ENCODE measurements around the gene MGAT3. TPM values are rescaled to one million over a fixed set of nuclear protein-coding genes. Genes with fewer than 3 reads are reported as not detected.

The MGAT3 gene
- total RNA-seq, 1 experiment from 2014 or later, result 0.20 TPM

DNA sequence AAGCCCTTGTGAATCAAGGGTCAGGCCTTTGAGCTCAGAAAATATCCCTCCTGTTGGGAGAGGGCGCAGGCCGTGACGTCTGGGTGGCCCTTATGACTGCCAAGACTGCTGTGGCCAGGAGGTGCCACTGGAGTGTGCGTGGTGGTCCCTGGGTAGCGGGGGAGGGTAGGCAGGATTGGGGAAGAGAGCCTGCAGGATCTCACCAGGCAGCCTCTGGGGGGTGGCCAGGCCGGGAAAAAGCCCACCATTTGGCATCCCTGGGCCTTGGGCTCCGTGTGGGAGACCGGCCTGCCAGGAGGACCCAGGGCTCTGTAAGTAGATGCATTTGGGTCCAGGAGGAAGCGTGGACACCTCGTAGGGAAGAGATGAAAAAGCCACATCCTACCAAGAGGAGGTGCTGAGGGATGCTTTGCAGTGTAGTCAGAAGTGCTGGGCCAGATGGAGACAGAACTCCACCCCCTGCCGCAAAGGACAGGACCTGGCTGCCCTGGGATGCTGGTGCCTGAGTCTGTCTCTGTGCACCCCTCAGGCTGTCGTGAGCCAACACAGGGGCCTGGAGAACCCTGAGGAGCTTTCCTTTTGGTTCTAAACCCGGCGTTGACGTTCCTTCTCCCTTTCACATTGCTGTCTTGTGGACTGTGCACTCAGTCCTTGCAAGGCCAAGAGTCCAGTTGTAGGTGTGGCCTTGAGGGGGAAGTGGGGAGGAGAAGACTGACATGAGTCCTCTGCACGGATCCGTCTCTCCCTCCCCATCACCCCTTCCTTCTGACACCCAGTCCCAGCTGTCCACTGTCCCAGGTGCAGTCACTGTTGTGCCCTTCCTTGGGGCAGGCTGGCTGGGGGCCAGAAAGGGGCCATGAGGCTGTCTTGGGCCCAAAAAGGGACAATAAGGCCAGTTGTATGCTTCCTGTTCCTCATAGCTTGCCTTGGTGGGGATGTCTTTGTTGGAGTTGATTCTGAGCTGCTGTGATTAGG, 32.6 kb downstream of the MGAT3 start:
- intact Hi-C loops (cut with micrococcal nuclease), result no loop called here
- no peaks in the 10 kb centered on the region for H3K36me3 ChIP-seq (ENCODE audit: control insufficient read depth in 1 of 2, insufficient read depth in 2 of 2, low read length in 2 of 2)
- no peak overlapping the region for H3K9ac ChIP-seq (ENCODE audit: low read length)
- BruUV-seq (replicated peaks), result no TSS peak
- peak overlapping the region; percentile 3; the same call in 1 of the 2 replicates for H3K27ac ChIP-seq (ENCODE audit: low read depth, low read length)
- no peaks in the 10 kb centered on the region for H4K20me1 ChIP-seq (ENCODE audit: insufficient read depth)
- H2AFZ ChIP-seq (ENCODE audit: low read depth, low read length, poor library complexity, severe bottlenecking), result no peak overlapping the region
- peaks cover 0 to 10% of the 10 kb centered on the region in 2 experiments; a peak in 2 of 4 replicates for H3K4me1 ChIP-seq (ENCODE audit: control insufficient read depth in 1 of 2, insufficient read depth in 2 of 2, low read length in 2 of 2)
- CTCF ChIA-PET, result interaction anchor here (0.8 to 9.0 kb wide), 3 partner anchors 37 to 547 kb away, joined by 3 to 86 read pairs (median 3); no protein-coding TSS in a partner anchor
- RAD21 ChIA-PET (ENCODE audit: low non-redundant PET in 1 of 2, low total read pairs in 2 of 2, uncharacterized antibody in 2 of 2, unreplicated experiment in 2 of 2), result no interaction called here
- H3K27me3 ChIP-seq (ENCODE audit: insufficient read depth, low read length), result no peaks in the 10 kb centered on the region
- H3K4me3 ChIP-seq (replicated peaks in 1 of 2; ENCODE audit: low read depth in 1 of 2, low read length in 2 of 2), result no peak overlapping the region
- H3K9me2 ChIP-seq (ENCODE audit: insufficient read depth), result no peaks in the 10 kb centered on the region
- no peaks in the 10 kb centered on the region for H3K79me2 ChIP-seq (ENCODE audit: insufficient read depth, low read length)
- POLR2A ChIA-PET, result interaction anchor here (0.7 to 1.6 kb wide), 3 partner anchors 13 to 170 kb away, joined by 3 to 11 read pairs (median 3); partner anchors contain the start of genes ATF4, MIEF1 and RPL3
- no peak for ATAC-seq
- peak overlapping the region; percentile 43 for H3K4me2 ChIP-seq (ENCODE audit: low read length)
- DNase-seq (ENCODE audit: low read depth, low spot score), result no peak
- no peaks in the 10 kb centered on the region for H3K9me3 ChIP-seq (ENCODE audit: control insufficient read depth in 1 of 2, insufficient read depth in 1 of 2, low read depth in 1 of 2, low read length in 2 of 2)
- no peak for TF ChIP-seq CBX3 (IDR thresholded peaks at IDR 0.05; ENCODE audit: low read depth)
- no peak for TF ChIP-seq CEBPB (IDR thresholded peaks at IDR 0.05; ENCODE audit: low read depth)
- no peak for TF ChIP-seq SP1 (IDR thresholded peaks at IDR 0.05; ENCODE audit: low read depth)
- no peak for TF ChIP-seq SRF (IDR thresholded peaks at IDR 0.05; ENCODE audit: low read depth)
- TF ChIP-seq, protein P1, sequence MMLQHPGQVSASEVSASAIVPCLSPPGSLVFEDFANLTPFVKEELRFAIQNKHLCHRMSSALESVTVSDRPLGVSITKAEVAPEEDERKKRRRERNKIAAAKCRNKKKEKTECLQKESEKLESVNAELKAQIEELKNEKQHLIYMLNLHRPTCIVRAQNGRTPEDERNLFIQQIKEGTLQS (IDR thresholded peaks at IDR 0.05), result no peak
- no peak for TF ChIP-seq SIN3A (IDR thresholded peaks at IDR 0.05; ENCODE audit: low read depth)
- no peak for TF ChIP-seq FOSL1 (IDR thresholded peaks at IDR 0.05; ENCODE audit: low read depth)
- no peak for TF ChIP-seq EZH2phosphoT487 (IDR thresholded peaks at IDR 0.05; ENCODE audit: borderline replicate concordance)
- TF ChIP-seq YY1 (IDR thresholded peaks at IDR 0.05; ENCODE audit: extremely low read depth, insufficient replicate concordance, low read depth, low read length), result no peak
- TF ChIP-seq, protein P2, sequence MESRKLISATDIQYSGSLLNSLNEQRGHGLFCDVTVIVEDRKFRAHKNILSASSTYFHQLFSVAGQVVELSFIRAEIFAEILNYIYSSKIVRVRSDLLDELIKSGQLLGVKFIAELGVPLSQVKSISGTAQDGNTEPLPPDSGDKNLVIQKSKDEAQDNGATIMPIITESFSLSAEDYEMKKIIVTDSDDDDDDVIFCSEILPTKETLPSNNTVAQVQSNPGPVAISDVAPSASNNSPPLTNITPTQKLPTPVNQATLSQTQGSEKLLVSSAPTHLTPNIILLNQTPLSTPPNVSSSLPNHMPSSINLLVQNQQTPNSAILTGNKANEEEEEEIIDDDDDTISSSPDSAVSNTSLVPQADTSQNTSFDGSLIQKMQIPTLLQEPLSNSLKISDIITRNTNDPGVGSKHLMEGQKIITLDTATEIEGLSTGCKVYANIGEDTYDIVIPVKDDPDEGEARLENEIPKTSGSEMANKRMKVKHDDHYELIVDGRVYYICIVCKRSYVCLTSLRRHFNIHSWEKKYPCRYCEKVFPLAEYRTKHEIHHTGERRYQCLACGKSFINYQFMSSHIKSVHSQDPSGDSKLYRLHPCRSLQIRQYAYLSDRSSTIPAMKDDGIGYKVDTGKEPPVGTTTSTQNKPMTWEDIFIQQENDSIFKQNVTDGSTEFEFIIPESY (IDR thresholded peaks at IDR 0.05; ENCODE audit: extremely low read depth, insufficient replicate concordance, low read length), result no peak
- TF ChIP-seq ZNF274 (IDR thresholded peaks at IDR 0.05; ENCODE audit: low read depth, low read length), result no peak
- no peak for TF ChIP-seq EGR1 (IDR thresholded peaks at IDR 0.05; ENCODE audit: low read depth)
- TF ChIP-seq, protein P3, sequence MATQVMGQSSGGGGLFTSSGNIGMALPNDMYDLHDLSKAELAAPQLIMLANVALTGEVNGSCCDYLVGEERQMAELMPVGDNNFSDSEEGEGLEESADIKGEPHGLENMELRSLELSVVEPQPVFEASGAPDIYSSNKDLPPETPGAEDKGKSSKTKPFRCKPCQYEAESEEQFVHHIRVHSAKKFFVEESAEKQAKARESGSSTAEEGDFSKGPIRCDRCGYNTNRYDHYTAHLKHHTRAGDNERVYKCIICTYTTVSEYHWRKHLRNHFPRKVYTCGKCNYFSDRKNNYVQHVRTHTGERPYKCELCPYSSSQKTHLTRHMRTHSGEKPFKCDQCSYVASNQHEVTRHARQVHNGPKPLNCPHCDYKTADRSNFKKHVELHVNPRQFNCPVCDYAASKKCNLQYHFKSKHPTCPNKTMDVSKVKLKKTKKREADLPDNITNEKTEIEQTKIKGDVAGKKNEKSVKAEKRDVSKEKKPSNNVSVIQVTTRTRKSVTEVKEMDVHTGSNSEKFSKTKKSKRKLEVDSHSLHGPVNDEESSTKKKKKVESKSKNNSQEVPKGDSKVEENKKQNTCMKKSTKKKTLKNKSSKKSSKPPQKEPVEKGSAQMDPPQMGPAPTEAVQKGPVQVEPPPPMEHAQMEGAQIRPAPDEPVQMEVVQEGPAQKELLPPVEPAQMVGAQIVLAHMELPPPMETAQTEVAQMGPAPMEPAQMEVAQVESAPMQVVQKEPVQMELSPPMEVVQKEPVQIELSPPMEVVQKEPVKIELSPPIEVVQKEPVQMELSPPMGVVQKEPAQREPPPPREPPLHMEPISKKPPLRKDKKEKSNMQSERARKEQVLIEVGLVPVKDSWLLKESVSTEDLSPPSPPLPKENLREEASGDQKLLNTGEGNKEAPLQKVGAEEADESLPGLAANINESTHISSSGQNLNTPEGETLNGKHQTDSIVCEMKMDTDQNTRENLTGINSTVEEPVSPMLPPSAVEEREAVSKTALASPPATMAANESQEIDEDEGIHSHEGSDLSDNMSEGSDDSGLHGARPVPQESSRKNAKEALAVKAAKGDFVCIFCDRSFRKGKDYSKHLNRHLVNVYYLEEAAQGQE (IDR thresholded peaks at IDR 0.05; ENCODE audit: low read depth), result no peak
- TF ChIP-seq ZFX (IDR thresholded peaks at IDR 0.05), result no peak
- TF ChIP-seq POLR2AphosphoS5 (IDR thresholded peaks at IDR 0.05; ENCODE audit: low read depth, low read length), result no peak
- no peak for TF ChIP-seq MAX (IDR thresholded peaks at IDR 0.05)
- TF ChIP-seq POLR2A (IDR thresholded peaks at IDR 0.05; ENCODE audit: borderline replicate concordance, extremely low read depth, insufficient read depth, insufficient read length), result no peak
- TF ChIP-seq EZH2 (IDR thresholded peaks at IDR 0.05), result no peak

Data from HCT116 (cell line).